Hepatocyte (in vitro differentiated cells): ENCODE data around the gene PREX1.

Source experiments
- CTCF ChIP-seq: fragments of 200-600 bp; sonication (generic); IDR thresholded peaks from 2 replicates; pipeline ENCODE4 v1.5.1; 2016; ENCODE audit warnings: antibody characterized with exemption, mild to moderate bottlenecking; ENCODE audit not compliant: poor library complexity
- EZH2phosphoT487 ChIP-seq: fragments of 200-600 bp; sonication (generic); IDR thresholded peaks from one replicate; pipeline ENCODE4 v1.6.1; 2018; ENCODE audit warnings: antibody characterized with exemption, mild to moderate bottlenecking, low read depth, moderate library complexity; ENCODE audit not compliant: unreplicated experiment, severe bottlenecking

GRCh38 chr20:48626938-48627736 lies 200.7 kb downstream of the PREX1 start:
- TF ChIP-seq CTCF, result no peak
- TF ChIP-seq EZH2phosphoT487, result no peak
